ENCODE data around the gene OSMR.

The OSMR gene

GRCh38 chr5:38978036-38978435 lies 132.2 kb downstream of the OSMR start:
- TF ChIP-seq, protein P1, sequence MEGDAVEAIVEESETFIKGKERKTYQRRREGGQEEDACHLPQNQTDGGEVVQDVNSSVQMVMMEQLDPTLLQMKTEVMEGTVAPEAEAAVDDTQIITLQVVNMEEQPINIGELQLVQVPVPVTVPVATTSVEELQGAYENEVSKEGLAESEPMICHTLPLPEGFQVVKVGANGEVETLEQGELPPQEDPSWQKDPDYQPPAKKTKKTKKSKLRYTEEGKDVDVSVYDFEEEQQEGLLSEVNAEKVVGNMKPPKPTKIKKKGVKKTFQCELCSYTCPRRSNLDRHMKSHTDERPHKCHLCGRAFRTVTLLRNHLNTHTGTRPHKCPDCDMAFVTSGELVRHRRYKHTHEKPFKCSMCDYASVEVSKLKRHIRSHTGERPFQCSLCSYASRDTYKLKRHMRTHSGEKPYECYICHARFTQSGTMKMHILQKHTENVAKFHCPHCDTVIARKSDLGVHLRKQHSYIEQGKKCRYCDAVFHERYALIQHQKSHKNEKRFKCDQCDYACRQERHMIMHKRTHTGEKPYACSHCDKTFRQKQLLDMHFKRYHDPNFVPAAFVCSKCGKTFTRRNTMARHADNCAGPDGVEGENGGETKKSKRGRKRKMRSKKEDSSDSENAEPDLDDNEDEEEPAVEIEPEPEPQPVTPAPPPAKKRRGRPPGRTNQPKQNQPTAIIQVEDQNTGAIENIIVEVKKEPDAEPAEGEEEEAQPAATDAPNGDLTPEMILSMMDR (conservative IDR thresholded peaks at IDR 0.05), result no peak
- no peak for TF ChIP-seq ZFX (IDR thresholded peaks at IDR 0.05)
- no peak overlapping the region for H3K27ac ChIP-seq

DNA sequence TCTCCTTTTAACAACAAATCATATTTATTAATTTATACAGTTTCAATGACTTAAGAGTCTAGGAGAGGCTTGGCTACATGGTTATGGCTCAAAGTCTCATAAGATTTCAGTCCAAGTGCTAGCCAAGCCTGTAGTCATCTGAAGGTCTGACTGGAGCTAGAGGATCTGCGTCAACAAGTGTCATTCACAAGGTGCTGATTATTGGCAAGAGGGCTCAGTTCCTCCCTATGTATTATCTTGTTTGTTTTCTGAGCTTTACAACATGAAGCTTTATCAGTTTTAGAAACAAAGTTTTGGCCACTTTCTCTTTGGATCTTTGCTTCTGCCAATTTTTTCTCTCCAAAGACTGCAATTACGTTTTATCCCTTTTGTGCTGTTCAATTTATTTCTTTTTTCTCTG lies 133.7 kb downstream of the OSMR start:
- TF ChIP-seq, protein P1 (conservative IDR thresholded peaks at IDR 0.05), result no peak
- TF ChIP-seq ZFX (IDR thresholded peaks at IDR 0.05), result no peak
- H3K27ac ChIP-seq, result no peak overlapping the region

All from C4-2B (cell line).